K562 (cell line): ENCODE results near the gene G2E3. TPM values are rescaled to one million over a fixed set of nuclear protein-coding genes. Genes with fewer than 3 reads are reported as not detected.

Experiments
- ATAC-seq: fragments of 200-7000 bp; cut with Tn5 transposase; 3 replicates; pipeline ENCODE4 v1.9.1; 2020; ENCODE audit warnings: moderate library complexity
- BruUV-seq: library from RNA; stranded (reverse); fragments of 400-500 nt; replicated peaks from 2 replicates; lab custom pipeline; 2021; lab: Mats Ljungman, UMichigan
- CTCF ChIA-PET: fragments of 300-600 bp; formaldehyde crosslinking; extraction: SDS; loops from one replicate; lab custom pipeline; 2021; ENCODE audit warnings: low intra/inter-chr PET ratio; lab: Yijun Ruan, JAX
- POLR2A ChIA-PET: fragments of 300-600, 350-650 bp; sonication (Branson Sonifier 250); formaldehyde crosslinking; extraction: SDS; loops from one replicate; lab custom pipeline; 2021; ENCODE audit warnings: antibody characterized with exemption, inconsistent platforms; lab: Yijun Ruan, JAX
- DNase-seq, 4 experiments: peaks; one replicate each; pipeline versions ENCODE4 v3.0.0 to v3.0.0-alpha.2; 2011 to 2018; ENCODE audit warnings: low spot score in 3 of 4, mixed read lengths in 3 of 4; ENCODE audit errors: extremely low read depth in 1 of 4
- FAIRE-seq: peaks from 2 replicates; lab custom pipeline; 2011; peaks lifted over from hg19 to GRCh38; lab: Jason Lieb, UNC
- H2AFZ ChIP-seq: 2 replicates; pipeline ENCODE4 v1.6.0; 2011; ENCODE audit warnings: low read depth, low read length, control low read depth, inconsistent platforms
- H3K27ac ChIP-seq: fragments of 200-600 bp; 3 replicates; pipeline ENCODE4 v1.8.0; 2011; ENCODE audit warnings: low read depth, mild to moderate bottlenecking, control low read depth, inconsistent platforms, low read length, moderate library complexity, mixed read lengths; ENCODE audit errors: extremely low read depth
- H3K27me3 ChIP-seq, 2 experiments: fragments of 300-600 bp in 1 of 2; 2 replicates in 1 of 2; 3 replicates in 1 of 2; pipeline versions ENCODE4 v1.6.0 to v1.8.0; 2011; ENCODE audit warnings: inconsistent platforms in 2 of 2, low read length in 2 of 2, mild to moderate bottlenecking in 1 of 2, mixed read lengths in 1 of 2, moderate library complexity in 1 of 2; ENCODE audit not compliant: control insufficient read depth in 2 of 2, insufficient read depth in 2 of 2
- H3K36me3 ChIP-seq: fragments of 300-600 bp; 3 replicates; pipeline ENCODE4 v1.8.0; 2011; ENCODE audit warnings: mild to moderate bottlenecking, low read length, inconsistent platforms; ENCODE audit not compliant: control insufficient read depth, insufficient read depth
- H3K4me1 ChIP-seq, 2 experiments: fragments of 200-600 bp in 1 of 2; replicated peaks in 1 of 2; 2 replicates in 1 of 2; 3 replicates in 1 of 2; pipeline versions ENCODE4 v1.5.1 to v1.8.0; 2011; ENCODE audit warnings: inconsistent platforms in 2 of 2, low read length in 2 of 2, mild to moderate bottlenecking in 1 of 2, mixed read lengths in 1 of 2, moderate library complexity in 1 of 2; ENCODE audit not compliant: control insufficient read depth in 2 of 2, insufficient read depth in 2 of 2
- H3K4me2 ChIP-seq: 2 replicates; pipeline ENCODE4 v1.6.1; 2011; ENCODE audit warnings: low read length, control low read depth, inconsistent platforms, mixed read lengths; ENCODE audit not compliant: insufficient read depth
- H3K4me3 ChIP-seq: fragments of 200-600 bp; sonication (generic), shearing (Covaris generic); 2 replicates; pipeline ENCODE4 v1.5.1; 2016; ENCODE audit warnings: control low read depth, inconsistent platforms
- H3K79me2 ChIP-seq: fragments of 200-600 bp; 3 replicates; pipeline ENCODE4 v1.8.0; 2011; ENCODE audit warnings: low read length, inconsistent platforms; ENCODE audit not compliant: control insufficient read depth, insufficient read depth
- H3K9ac ChIP-seq, 2 experiments: 2 replicates each; pipeline versions ENCODE4 v1.6.0 to v1.6.1; 2011; ENCODE audit warnings: low read depth in 2 of 2, low read length in 2 of 2, control low read depth in 1 of 2, inconsistent platforms in 1 of 2, mild to moderate bottlenecking in 1 of 2, mixed read lengths in 1 of 2; ENCODE audit not compliant: insufficient read depth in 1 of 2
- H3K9me1 ChIP-seq: one replicate; pipeline ENCODE4 v1.6.0; 2011; ENCODE audit warnings: inconsistent platforms, mild to moderate bottlenecking, low read length, moderate library complexity; ENCODE audit not compliant: control insufficient read depth, insufficient read depth
- H3K9me3 ChIP-seq: replicated peaks from 2 replicates; pipeline ENCODE4 v1.5.1; 2011; ENCODE audit warnings: low read depth, low read length, inconsistent platforms; ENCODE audit not compliant: control insufficient read depth, insufficient read depth
- H4K20me1 ChIP-seq: replicated peaks from 2 replicates; pipeline ENCODE4 v1.6.1; 2011; ENCODE audit warnings: low read length, inconsistent platforms, mixed read lengths; ENCODE audit not compliant: control insufficient read depth, insufficient read depth
- CREM ChIP-seq: IDR thresholded peaks from 2 replicates; pipeline ENCODE4 v1.6.1; 2014; ENCODE audit warnings: antibody characterized with exemption, low read depth
- KDM2B ChIP-seq: fragments of 250-450 bp; sonication (Bioruptor Pico); IDR thresholded peaks from 2 replicates; pipeline ENCODE4 v1.8.0; 2021; ENCODE audit warnings: mild to moderate bottlenecking, moderate library complexity
- WGBS: fragments of 100-300 bp; shearing (Covaris generic); methylation state at CpG from one replicate; pipeline ENCODE4 v1.1.6; 2016; ENCODE audit warnings: low coverage, mixed read lengths; ENCODE audit not compliant: insufficient coverage; ENCODE audit errors: missing lambda C conversion rate; 5-methylcytosine and 5-hydroxymethylcytosine counted together
- in situ Hi-C: fragments of 300-500 bp; cut with MboI; formaldehyde crosslinking; loops from 4 replicates; pipeline ENCODE4 v1.15.0; 2018; ENCODE audit warnings: inconsistent platforms, mixed read lengths
- intact Hi-C: fragments of 100-400 bp; cut with micrococcal nuclease; formaldehyde crosslinking; loops from 2 replicates; pipeline ENCODE4 v1.14.2; 2022
- polyA plus RNA-seq, 8 experiments: library from polyadenylated mRNA; depleted of rRNA in 4 of 8; stranded (reverse) in 5 of 8; unstranded in 3 of 8; fragments of >200 nt; fragmentation: Nextera tagmentation in 2 of 8; fragmentation: Illumina TruSeq in 1 of 8; extraction: Ambion mirVana in 2 of 8; extraction: Trizol in 1 of 8; gene quantifications; 2 replicates each; pipeline versions ENCODE4 v1.2.1 to v1.2.3, GENCODE V29; 2011 to 2014; ENCODE audit warnings: inconsistent platforms in 1 of 8, missing spikeins in 1 of 8
- total RNA-seq, 7 experiments: library from RNA; depleted of rRNA in 6 of 7; stranded (reverse); fragments of >200 nt in 6 of 7; fragmentation: Illumina TruSeq in 2 of 7; extraction: Trizol in 2 of 7; gene quantifications; 2 replicates each; pipeline versions ENCODE4 v1.2.1 to v1.2.3, GENCODE V29; 2011 to 2021; ENCODE audit warnings: low replicate concordance in 1 of 7

G2E3 gene
- total and polyA plus RNA-seq, 9 of the 15 experiments (the other 6 are each of a cell fraction or from before 2014, with no cell fraction given) = 9.8 to 53.5 (median 24.7) TPM

GRCh38 chr14:30550335-30550734 is 8.6 kb upstream of the G2E3 start:
- FAIRE-seq (no peak), ATAC-seq (no peak), DNase-seq (no peak)
- Histone ChIP-seq H3K9ac (no peak overlapping the region), H4K20me1 (no peaks in the 10 kb centered on the region), H3K36me3 (no peaks in the 10 kb centered on the region), H3K9me1 (no peaks in the 10 kb centered on the region), H3K9me3 (no peaks in the 10 kb centered on the region), H3K79me2 (no peaks in the 10 kb centered on the region), H3K27me3 (no peaks in the 10 kb centered on the region), H3K4me2 (no peak overlapping the region), H2AFZ (no peak overlapping the region), H3K4me1 (no peaks in the 10 kb centered on the region), H3K4me3 (no peak overlapping the region), H3K27ac (no peak overlapping the region)
- intact Hi-C loops = no loop called here
- ChIA-PET POLR2A (interaction anchor here (1.6 kb wide), 1 partner anchor 9 kb away, joined by 5 read pairs; no protein-coding TSS in a partner anchor), CTCF (no interaction called here)
- in situ Hi-C loops = no loop called here
- no peak for TF ChIP-seq CREM
- BruUV-seq = no TSS peak

GRCh38 chr14:30551460-30551859 is 7.5 kb upstream of the G2E3 start:
- Histone ChIP-seq H3K27ac (no peak overlapping the region), H3K9ac (no peak overlapping the region), H3K36me3 (no peaks in the 10 kb centered on the region), H4K20me1 (no peaks in the 10 kb centered on the region), H3K27me3 (no peaks in the 10 kb centered on the region), H3K4me3 (no peak overlapping the region), H3K9me3 (no peaks in the 10 kb centered on the region), H3K4me2 (no peak overlapping the region), H3K79me2 (no peaks in the 10 kb centered on the region), H3K9me1 (no peaks in the 10 kb centered on the region), H3K4me1 (no peaks in the 10 kb centered on the region), H2AFZ (0 out of 2 replicates have a peak overlapping the region, but pooled peaks have one; percentile 44)
- POLR2A ChIA-PET = interaction anchor here (1.6 kb wide), 1 partner anchor 10 kb away, joined by 5 read pairs; no protein-coding TSS in a partner anchor
- TF ChIP-seq KDM2B = no peak
- CTCF ChIA-PET = no interaction called here
- intact Hi-C loops = no loop called here
- 0% methylated on average over 1 of the region's 1 CpG for WGBS
- in situ Hi-C loops = no loop called here
- BruUV-seq = no TSS peak
- FAIRE-seq (no peak), ATAC-seq (no peak), DNase-seq (no peak)
